Measurements from ENCODE around the gene CALHM6.

DNA sequence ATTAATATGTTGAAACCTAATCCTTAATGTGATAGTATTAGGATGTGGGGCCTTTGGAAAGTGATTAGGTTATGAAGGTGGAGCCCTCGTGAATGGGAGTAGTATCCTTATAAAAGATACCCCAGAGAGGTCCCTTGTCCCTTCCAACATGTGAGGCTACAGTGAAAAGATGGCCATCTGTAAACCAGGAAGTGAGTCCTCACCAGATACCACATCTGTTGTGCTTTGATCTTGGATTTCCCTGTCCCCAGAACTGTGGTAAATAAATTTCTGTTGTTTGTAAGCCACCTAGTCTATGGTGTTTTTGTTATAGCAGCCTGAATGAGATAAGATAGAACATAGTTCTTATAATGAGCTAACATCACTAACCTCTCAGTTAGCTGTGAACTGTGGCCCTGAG lies 16.6 kb upstream of the CALHM6 start:
- TF ChIP-seq, protein P1, sequence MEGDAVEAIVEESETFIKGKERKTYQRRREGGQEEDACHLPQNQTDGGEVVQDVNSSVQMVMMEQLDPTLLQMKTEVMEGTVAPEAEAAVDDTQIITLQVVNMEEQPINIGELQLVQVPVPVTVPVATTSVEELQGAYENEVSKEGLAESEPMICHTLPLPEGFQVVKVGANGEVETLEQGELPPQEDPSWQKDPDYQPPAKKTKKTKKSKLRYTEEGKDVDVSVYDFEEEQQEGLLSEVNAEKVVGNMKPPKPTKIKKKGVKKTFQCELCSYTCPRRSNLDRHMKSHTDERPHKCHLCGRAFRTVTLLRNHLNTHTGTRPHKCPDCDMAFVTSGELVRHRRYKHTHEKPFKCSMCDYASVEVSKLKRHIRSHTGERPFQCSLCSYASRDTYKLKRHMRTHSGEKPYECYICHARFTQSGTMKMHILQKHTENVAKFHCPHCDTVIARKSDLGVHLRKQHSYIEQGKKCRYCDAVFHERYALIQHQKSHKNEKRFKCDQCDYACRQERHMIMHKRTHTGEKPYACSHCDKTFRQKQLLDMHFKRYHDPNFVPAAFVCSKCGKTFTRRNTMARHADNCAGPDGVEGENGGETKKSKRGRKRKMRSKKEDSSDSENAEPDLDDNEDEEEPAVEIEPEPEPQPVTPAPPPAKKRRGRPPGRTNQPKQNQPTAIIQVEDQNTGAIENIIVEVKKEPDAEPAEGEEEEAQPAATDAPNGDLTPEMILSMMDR (IDR thresholded peaks at IDR 0.05), result no peak
- TF ChIP-seq POLR2A (IDR thresholded peaks at IDR 0.05) (no peak), POLR2AphosphoS5 (IDR thresholded peaks at IDR 0.05) (no peak)
